Measurements from ENCODE around the gene CACNA2D4. TPM values are rescaled to one million over a fixed set of nuclear protein-coding genes. Genes with fewer than 3 reads are reported as not detected.
A peak's percentile ranks its signal among the peaks of the same experiment; 100 is the strongest.

The CACNA2D4 gene
- total RNA-seq, 1 donor from 2014 or later, result 0.87 TPM

- H3K9me3 Mint-ChIP-seq, result no peaks in the 10 kb centered on the region
- TF ChIP-seq CTCF (conservative IDR thresholded peaks at IDR 0.05), result no peak
- no peak overlapping the region for H3K4me3 Mint-ChIP-seq
- no peaks in the 10 kb centered on the region for H3K36me3 Mint-ChIP-seq
- H3K4me1 Mint-ChIP-seq (ENCODE audit: unreplicated experiment), result peaks cover 4% of the 10 kb centered on the region
- DNase-seq (ENCODE audit: extremely low spot score, unreplicated experiment), result peak; percentile 32
- peaks cover 48% of the 10 kb centered on the region for H3K27me3 Mint-ChIP-seq
- no peak overlapping the region for H3K27ac Mint-ChIP-seq
These were observed 73.6 kb downstream of the CACNA2D4 start for GRCh38 chr12:1844661-1845409.

DNA sequence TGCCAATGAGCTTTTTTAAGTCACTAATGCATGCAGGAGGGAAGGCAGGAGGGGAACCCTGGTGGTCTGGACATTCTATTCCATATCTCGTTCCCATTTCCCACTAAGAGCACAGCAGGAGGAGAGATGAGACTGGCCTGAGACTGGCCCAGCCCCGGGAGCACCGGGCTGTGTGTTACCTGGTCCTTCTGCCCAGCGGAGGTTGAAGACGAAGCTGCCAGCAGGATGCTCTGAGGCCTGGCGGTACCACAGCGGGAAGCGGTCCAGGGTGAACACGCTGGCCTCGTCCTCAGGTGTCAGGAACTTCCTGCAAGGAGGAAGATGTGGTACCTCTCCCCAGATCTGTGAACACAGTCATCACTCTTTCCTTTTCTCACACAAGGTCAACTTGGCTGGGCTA is 74.2 kb downstream of the CACNA2D4 start:
- no peaks in the 10 kb centered on the region for H3K9me3 Mint-ChIP-seq
- H3K4me1 Mint-ChIP-seq (ENCODE audit: unreplicated experiment), result peaks cover 4% of the 10 kb centered on the region
- TF ChIP-seq CTCF (conservative IDR thresholded peaks at IDR 0.05), result no peak
- DNase-seq (ENCODE audit: extremely low spot score, unreplicated experiment), result no peak
- H3K36me3 Mint-ChIP-seq, result no peaks in the 10 kb centered on the region
- H3K27ac Mint-ChIP-seq, result no peak overlapping the region
- peaks cover 52% of the 10 kb centered on the region for H3K27me3 Mint-ChIP-seq
- no peak overlapping the region for H3K4me3 Mint-ChIP-seq

- Mint-ChIP-seq H3K36me3 (no peaks in the 10 kb centered on the region), H3K27ac (no peak overlapping the region), H3K27me3 (peaks cover 49% of the 10 kb centered on the region), H3K4me1 (ENCODE audit: unreplicated experiment) (peaks cover 5% of the 10 kb centered on the region), H3K9me3 (no peaks in the 10 kb centered on the region), H3K4me3 (no peak overlapping the region)
- TF ChIP-seq CTCF (conservative IDR thresholded peaks at IDR 0.05), result no peak
- no peak for DNase-seq (ENCODE audit: extremely low spot score, unreplicated experiment)
These were observed 74.8 kb downstream of the CACNA2D4 start for GRCh38 chr12:1843641-1844005.

DNA sequence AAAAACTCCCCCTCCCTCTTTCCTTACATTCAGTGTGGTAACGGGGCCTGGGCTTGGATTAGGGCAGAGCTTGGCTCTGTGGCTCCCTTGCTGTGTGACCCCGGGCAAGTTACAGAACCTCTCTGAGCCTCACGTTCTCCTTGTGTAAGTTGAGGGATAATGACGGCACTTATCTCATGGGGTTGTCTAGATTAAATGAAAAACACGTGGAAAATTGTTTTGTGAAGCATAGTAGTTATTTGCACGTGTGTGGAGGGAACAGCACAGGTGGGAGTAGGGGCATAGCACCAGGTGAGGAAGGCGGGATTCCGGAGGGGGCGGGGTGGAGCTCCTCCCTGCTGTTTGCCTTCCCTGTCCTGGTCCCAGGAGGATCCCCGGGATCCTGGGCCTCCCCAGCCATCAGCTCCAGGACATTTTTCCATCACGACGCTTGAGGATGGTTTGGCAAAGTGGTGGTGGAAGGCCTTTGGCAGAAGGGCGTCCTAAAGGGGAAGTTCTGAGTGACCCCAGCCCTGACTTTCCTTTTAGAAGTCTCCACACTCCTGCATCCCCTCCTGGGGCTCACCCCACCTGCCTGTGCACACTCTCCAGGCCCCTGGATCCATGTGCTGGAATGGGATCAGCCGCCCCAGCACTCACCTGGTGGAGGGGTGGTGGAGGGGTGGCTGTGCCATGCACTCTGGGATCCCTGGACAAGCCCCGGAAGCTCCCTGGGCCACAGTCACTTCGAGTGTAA is 75.4 kb downstream of the CACNA2D4 start:
- peaks cover 10% of the 10 kb centered on the region for H3K4me1 Mint-ChIP-seq (ENCODE audit: unreplicated experiment)

More for the DNA sequence above, 75.4 kb downstream of the CACNA2D4 start:
- H3K27me3 Mint-ChIP-seq, result peaks cover 52% of the 10 kb centered on the region
- no peak overlapping the region for H3K4me3 Mint-ChIP-seq
- peak; percentile 49 for DNase-seq (ENCODE audit: extremely low spot score, unreplicated experiment)
- TF ChIP-seq CTCF (conservative IDR thresholded peaks at IDR 0.05), result no peak
- H3K9me3 Mint-ChIP-seq, result no peaks in the 10 kb centered on the region
- H3K36me3 Mint-ChIP-seq, result no peaks in the 10 kb centered on the region
- H3K27ac Mint-ChIP-seq, result no peak overlapping the region
